ENCODE data around the gene STOM.

- TF ChIP-seq, protein P1, sequence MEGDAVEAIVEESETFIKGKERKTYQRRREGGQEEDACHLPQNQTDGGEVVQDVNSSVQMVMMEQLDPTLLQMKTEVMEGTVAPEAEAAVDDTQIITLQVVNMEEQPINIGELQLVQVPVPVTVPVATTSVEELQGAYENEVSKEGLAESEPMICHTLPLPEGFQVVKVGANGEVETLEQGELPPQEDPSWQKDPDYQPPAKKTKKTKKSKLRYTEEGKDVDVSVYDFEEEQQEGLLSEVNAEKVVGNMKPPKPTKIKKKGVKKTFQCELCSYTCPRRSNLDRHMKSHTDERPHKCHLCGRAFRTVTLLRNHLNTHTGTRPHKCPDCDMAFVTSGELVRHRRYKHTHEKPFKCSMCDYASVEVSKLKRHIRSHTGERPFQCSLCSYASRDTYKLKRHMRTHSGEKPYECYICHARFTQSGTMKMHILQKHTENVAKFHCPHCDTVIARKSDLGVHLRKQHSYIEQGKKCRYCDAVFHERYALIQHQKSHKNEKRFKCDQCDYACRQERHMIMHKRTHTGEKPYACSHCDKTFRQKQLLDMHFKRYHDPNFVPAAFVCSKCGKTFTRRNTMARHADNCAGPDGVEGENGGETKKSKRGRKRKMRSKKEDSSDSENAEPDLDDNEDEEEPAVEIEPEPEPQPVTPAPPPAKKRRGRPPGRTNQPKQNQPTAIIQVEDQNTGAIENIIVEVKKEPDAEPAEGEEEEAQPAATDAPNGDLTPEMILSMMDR (IDR thresholded peaks at IDR 0.05) = no peak
- no peak for TF ChIP-seq EZH2 (IDR thresholded peaks at IDR 0.05; ENCODE audit: borderline replicate concordance, insufficient read depth, low read depth, low read length, poor library complexity, severe bottlenecking)
Observed at GRCh38 chr9:121399126-121399882, 29.3 kb upstream of the STOM start.

Data from B cell (primary cell).